Omental fat pad (tissue), 4 donors: ENCODE measurements around the gene SLC4A4. TPM values are rescaled to one million over a fixed set of nuclear protein-coding genes. Genes with fewer than 3 reads are reported as not detected.

Experiments
- ATAC-seq: fragments of 150-250 bp; one replicate; pipeline ENCODE4 v1.9.1; 2016; ENCODE audit warnings: mild to moderate bottlenecking, moderate library complexity; ENCODE audit not compliant: low FRiP score
- DNase-seq: peaks from one replicate; pipeline ENCODE4 v3.0.0-alpha.2; 2019; ENCODE audit warnings: low spot score
- total RNA-seq, 4 donors: library from RNA; depleted of rRNA; stranded (reverse); fragments of >200 nt; gene quantifications; one replicate each; pipeline ENCODE4 v1.1.0, GENCODE V29; 2016
- TF ChIP-seq, protein P1 (sequence below), 3 donors: fragments of 450-650 bp; IDR thresholded peaks; one replicate each; pipeline ENCODE4 v1.5.1; 2016 to 2017; ENCODE audit warnings: antibody characterized with exemption in 3 of 3, mild to moderate bottlenecking in 3 of 3, moderate library complexity in 2 of 3

Gene SLC4A4
- total RNA-seq, 4 donors from 2014 or later: 8.4 to 45.6 (median 10.2) TPM

GRCh38 chr4:71333368-71333767 lies 5.5 kb upstream of the SLC4A4 start:
- no peak for ATAC-seq
- TF ChIP-seq, protein P1, sequence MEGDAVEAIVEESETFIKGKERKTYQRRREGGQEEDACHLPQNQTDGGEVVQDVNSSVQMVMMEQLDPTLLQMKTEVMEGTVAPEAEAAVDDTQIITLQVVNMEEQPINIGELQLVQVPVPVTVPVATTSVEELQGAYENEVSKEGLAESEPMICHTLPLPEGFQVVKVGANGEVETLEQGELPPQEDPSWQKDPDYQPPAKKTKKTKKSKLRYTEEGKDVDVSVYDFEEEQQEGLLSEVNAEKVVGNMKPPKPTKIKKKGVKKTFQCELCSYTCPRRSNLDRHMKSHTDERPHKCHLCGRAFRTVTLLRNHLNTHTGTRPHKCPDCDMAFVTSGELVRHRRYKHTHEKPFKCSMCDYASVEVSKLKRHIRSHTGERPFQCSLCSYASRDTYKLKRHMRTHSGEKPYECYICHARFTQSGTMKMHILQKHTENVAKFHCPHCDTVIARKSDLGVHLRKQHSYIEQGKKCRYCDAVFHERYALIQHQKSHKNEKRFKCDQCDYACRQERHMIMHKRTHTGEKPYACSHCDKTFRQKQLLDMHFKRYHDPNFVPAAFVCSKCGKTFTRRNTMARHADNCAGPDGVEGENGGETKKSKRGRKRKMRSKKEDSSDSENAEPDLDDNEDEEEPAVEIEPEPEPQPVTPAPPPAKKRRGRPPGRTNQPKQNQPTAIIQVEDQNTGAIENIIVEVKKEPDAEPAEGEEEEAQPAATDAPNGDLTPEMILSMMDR (IDR thresholded peaks at IDR 0.05): no peak
- DNase-seq: no peak

GRCh38 chr4:71333960-71334359 lies 4.9 kb upstream of the SLC4A4 start:
- TF ChIP-seq, protein P1 (IDR thresholded peaks at IDR 0.05): no peak
- DNase-seq (no peak), ATAC-seq (no peak)

DNA sequence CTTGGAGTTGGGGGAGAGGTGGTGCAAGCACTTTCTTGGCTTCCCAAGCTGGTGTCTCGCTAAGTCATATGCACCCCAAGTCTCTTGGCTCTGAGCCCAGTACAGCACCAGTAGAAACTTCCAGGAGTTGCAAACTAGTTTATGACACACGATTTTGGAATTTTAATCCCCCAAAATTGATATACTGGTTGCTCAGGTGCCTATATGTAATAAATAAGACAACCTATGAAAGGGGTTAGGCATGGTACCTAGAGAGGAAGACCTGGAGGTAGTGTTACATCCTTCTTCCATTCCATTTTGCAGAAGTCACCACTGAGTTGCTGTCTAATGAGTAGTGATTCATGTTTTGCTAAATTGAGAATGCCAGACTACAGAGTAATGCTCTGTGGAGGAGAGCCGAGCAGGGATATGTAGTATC lies 4.3 kb upstream of the SLC4A4 start:
- ATAC-seq (peak; percentile 32), DNase-seq (no peak)

DNA sequence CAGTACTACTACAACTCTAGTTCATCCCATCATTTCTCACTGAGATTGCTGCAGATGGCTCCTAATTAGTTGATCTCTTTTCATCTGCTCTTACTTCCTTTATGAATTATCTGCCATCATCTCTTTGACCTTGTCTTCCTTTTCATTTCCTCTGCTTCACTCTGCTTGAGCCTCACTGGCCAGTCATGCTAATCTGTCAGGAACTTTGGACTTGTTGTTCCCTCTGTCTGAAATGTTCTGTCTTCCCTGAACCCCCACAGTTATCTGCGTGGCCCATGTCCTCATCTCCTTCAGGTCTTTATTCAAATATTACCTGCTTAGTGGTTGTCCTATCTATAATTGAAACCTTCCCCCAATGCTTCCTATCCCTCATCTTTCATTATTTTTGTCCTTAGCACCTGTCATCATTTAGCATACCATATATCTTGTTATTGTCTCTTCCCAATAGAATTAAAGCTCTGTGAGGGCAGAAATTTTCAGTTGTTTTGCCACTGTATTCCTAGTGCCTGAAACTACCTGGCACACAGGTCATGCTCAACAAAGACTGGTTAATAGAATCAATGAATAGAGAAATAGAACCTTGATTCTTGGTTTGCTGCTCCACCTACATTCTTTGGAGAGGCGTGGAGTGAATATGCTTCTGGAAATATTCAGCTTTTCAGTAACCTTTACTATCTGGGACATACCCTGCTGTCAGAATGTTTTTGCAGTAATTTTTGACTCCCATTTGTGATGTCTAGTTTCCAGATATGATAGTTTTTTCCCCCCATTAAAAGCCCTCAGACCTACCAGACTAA lies 5.0 kb downstream of the SLC4A4 start:
- ATAC-seq (no peak), DNase-seq (no peak)
- TF ChIP-seq, protein P1 (IDR thresholded peaks at IDR 0.05): no peak

More for the DNA sequence above, 4.3 kb upstream of the SLC4A4 start:
- TF ChIP-seq, protein P1 (IDR thresholded peaks at IDR 0.05): no peak

- DNase-seq (no peak), ATAC-seq (no peak)
- TF ChIP-seq, protein P1 (IDR thresholded peaks at IDR 0.05): no peak
Observed at GRCh38 chr4:71346710-71347109, 7.9 kb downstream of the SLC4A4 start.

DNA sequence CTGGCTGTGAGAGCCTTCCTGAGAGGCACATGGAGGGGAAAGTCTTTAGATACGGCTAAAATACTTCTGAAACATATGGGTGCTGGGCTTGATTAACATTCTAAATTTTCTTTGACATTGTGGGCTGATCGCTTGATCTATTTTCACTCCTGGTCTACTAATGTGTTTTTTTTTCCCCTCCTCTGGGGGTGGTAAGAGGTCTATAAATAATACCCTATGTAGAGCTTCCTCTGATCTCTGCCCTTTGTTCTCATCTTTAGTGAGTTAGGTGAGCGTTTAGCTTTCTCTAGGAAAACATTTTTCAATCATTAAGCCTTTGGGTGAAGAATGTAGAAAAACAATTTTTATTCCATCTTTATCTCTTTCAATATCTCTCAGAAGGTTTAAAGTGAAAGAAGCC lies 9.8 kb downstream of the SLC4A4 start:
- TF ChIP-seq, protein P1 (IDR thresholded peaks at IDR 0.05): no peak
- ATAC-seq (no peak), DNase-seq (no peak)

DNA sequence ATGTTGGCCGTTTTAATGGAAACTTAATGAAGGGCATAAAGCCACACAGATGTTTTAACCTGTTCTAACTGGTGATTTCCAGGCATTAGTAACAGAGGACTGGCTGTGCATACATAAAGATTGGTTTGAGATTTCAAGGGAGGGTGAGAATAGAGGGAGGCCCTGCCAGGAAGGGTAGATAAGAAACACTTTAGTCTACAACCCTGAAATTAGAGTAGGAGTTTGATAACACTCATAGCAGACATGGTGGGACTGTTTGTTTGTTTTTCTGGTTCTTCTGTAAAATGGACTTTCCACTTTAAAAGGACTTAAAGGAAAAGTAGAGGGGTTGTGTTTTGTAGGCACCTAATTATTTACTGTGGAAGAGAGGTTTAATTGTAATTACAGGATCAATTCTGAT lies 16.2 kb downstream of the SLC4A4 start:
- DNase-seq (no peak), ATAC-seq (no peak)
- TF ChIP-seq, protein P1 (IDR thresholded peaks at IDR 0.05): no peak
